ENCODE measurements around the gene ZNF423.
A peak's percentile ranks its signal among the peaks of the same experiment; 100 is the strongest.

Gene ZNF423

GRCh38 chr16:49576941-49577340, 279.0 kb downstream of the ZNF423 start:
- DNase-seq (ENCODE audit: low read depth) = no peak
- H3K4me3 ChIP-seq (ENCODE audit: low read depth, low read length) = no peak overlapping the region
- TF ChIP-seq CTCF (IDR thresholded peaks at IDR 0.05; ENCODE audit: low read depth, low read length, missing control alignments) = no peak

- TF ChIP-seq CTCF (IDR thresholded peaks at IDR 0.05; ENCODE audit: low read depth, low read length, missing control alignments) = no peak
- no peak overlapping the region for H3K4me3 ChIP-seq (ENCODE audit: low read depth, low read length)
- DNase-seq (ENCODE audit: low read depth) = no peak
Observed at GRCh38 chr16:49576173-49576494, 279.8 kb downstream of the ZNF423 start.

GRCh38 chr16:49575346-49576172, 280.4 kb downstream of the ZNF423 start:
- no peak for TF ChIP-seq CTCF (IDR thresholded peaks at IDR 0.05; ENCODE audit: low read depth, low read length, missing control alignments)
- DNase-seq (ENCODE audit: low read depth) = peak; percentile 75
- no peak overlapping the region for H3K4me3 ChIP-seq (ENCODE audit: low read depth, low read length)

GRCh38 chr16:49574826-49575225, 281.1 kb downstream of the ZNF423 start:
- TF ChIP-seq CTCF (IDR thresholded peaks at IDR 0.05; ENCODE audit: low read depth, low read length, missing control alignments) = no peak
- H3K4me3 ChIP-seq (ENCODE audit: low read depth, low read length) = no peak overlapping the region
- no peak for DNase-seq (ENCODE audit: low read depth)

GRCh38 chr16:49567950-49568349, 288.0 kb downstream of the ZNF423 start:
- TF ChIP-seq CTCF (IDR thresholded peaks at IDR 0.05; ENCODE audit: low read depth, low read length, missing control alignments) = no peak
- no peak for DNase-seq (ENCODE audit: low read depth)
- no peak overlapping the region for H3K4me3 ChIP-seq (ENCODE audit: low read depth, low read length)

- H3K4me3 ChIP-seq (ENCODE audit: low read depth, low read length) = no peak overlapping the region
- TF ChIP-seq CTCF (IDR thresholded peaks at IDR 0.05; ENCODE audit: low read depth, low read length, missing control alignments) = no peak
- DNase-seq (ENCODE audit: low read depth) = no peak
Observed at GRCh38 chr16:49566432-49566831, 289.5 kb downstream of the ZNF423 start.

Measured in GM12864 (cell line).